Epithelial cell of proximal tubule (primary cell): ENCODE results near the gene GFRA4. TPM values are rescaled to one million over a fixed set of nuclear protein-coding genes. Genes with fewer than 3 reads are reported as not detected.

ENCODE experiments used
- DNase-seq: peaks from one replicate; pipeline ENCODE4 v3.0.0-alpha.2; 2011; ENCODE audit warnings: low read depth
- H3K4me3 ChIP-seq: 2 replicates; pipeline ENCODE4 v1.5.1; 2011; ENCODE audit warnings: low read depth, mild to moderate bottlenecking, low read length
- CTCF ChIP-seq: conservative IDR thresholded peaks from 2 replicates; pipeline ENCODE4 v1.5.1; 2012; ENCODE audit warnings: low read depth, mild to moderate bottlenecking, low read length
- total RNA-seq: library from RNA; depleted of rRNA; stranded (reverse); fragments of >200 nt; gene quantifications from 2 replicates; pipeline ENCODE4 v1.2.3, GENCODE V29; 2015

The GFRA4 gene
- total RNA-seq, 1 donor from 2014 or later: not detected

DNA sequence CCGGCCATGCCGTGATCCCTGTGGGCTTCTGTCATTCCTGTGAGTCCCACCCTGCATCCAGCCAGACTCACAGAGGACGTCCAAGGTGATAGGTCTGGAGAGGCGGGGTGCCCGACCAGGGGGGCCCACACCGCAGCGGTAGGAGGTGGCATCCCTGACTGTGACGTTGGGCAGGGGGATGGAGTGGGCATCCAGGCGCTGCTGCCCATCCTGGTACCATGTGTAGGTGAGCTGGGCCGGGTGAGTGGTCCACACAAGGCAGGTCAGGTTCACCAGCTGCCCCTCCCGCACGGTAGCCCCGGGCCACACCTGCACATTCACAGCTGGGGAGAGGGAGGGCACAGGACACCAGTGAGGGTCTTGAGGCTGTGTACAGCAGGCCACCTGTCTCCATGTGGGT lies 30.2 kb upstream of the GFRA4 start:
- no peak overlapping the region for H3K4me3 ChIP-seq
- no peak for DNase-seq
- TF ChIP-seq CTCF: no peak

DNA sequence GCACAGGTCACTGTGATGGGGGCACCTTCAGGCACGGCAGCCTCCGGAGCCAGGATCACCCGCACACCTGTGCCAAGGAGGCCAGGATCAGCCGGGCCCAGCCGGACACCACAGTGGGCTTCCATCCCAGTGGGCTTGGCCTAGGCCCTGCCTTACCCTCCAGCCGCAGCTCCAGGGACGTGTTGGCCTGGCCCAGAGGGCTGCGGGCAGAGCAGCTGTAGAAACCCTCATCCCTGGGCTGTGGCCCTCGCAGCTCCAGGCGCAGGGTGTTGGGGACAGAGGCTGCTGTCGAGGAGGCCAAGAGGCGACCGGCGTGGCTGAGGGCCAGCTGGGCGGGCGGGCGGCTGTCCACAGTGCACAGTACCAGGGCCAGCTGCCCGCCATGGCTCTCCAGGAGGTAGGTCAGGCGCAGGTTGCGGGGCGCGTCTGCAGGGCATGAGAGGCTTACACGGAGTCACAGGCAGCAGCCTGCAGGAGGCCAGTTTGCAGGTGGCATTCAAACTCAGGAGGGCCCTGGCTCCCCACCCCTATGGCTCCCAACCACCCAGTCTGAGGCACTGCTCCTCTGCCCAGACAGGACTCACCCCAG lies 29.6 kb upstream of the GFRA4 start:
- DNase-seq: no peak

GRCh38 chr20:3691897-3692296 lies 28.7 kb upstream of the GFRA4 start:
- no peak for DNase-seq
- no peak overlapping the region for H3K4me3 ChIP-seq
- TF ChIP-seq CTCF: no peak

More for the DNA sequence above, 29.6 kb upstream of the GFRA4 start:
- no peak for TF ChIP-seq CTCF
- no peak overlapping the region for H3K4me3 ChIP-seq

DNA sequence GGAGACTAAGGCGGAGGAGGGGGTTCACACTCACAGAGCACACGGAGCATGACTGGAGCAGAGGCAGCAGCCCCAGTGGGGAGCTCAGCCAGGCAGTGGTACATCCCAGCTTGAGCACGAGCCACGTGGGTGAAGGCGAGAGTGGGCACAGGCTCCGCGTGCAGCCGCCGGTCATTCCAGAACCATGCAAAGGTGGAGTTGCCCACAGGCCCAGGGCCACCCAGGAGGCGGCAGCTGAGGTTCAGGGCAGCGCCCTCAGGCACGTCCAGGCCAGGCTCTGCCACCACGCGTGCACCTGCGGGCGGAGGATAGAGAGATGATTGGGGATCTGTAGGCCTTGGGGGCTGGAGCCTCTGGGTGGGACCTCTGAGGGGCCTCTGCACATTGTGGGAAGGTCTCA lies 28.1 kb upstream of the GFRA4 start:
- no peak overlapping the region for H3K4me3 ChIP-seq
- no peak for DNase-seq
- TF ChIP-seq CTCF: no peak

DNA sequence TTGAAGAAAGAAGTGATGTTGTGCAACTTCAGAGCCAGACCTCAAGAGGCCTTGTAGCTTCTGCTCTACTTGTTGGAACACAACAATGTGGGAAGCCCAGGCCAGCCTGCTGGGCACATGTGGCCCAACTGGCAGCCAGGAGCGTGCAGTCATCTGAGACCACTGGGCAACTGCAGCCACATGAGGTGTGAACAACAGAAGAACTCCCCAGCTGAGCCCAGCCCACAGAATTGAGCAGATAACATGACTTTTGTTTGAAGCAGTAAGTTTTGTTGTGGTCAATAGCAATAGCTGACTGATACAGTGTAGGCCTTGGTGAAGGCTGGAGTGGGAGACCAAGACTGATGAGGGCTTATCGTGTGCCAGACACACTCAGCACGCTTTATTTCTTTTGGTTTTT lies 27.2 kb upstream of the GFRA4 start:
- no peak for TF ChIP-seq CTCF
- H3K4me3 ChIP-seq: no peak overlapping the region
- DNase-seq: no peak

DNA sequence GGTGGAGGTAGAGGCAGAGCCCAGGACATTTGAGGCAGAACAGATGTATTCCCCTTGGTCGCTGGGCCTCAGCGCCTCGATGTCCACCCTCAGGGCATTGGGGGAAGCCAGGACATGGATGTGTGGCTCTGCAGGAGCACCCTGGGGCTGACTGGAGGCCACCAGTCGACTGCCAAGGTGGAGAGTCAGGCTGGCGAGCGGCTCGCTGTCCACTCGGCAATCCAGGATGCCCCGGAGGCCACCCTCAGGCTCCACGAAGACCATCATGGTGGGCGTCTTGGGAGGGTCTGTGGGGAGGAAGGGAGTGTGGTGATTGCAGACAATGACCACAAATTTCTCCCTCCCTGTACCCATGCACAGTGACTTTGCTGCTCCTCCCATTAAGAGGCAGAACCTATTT lies 26.8 kb upstream of the GFRA4 start:
- no peak overlapping the region for H3K4me3 ChIP-seq
- TF ChIP-seq CTCF: no peak
- DNase-seq: no peak

GRCh38 chr20:3687655-3688054 lies 24.5 kb upstream of the GFRA4 start:
- DNase-seq: no peak
- no peak overlapping the region for H3K4me3 ChIP-seq
- TF ChIP-seq CTCF: no peak
